Esophagus squamous epithelium (tissue), 5 donors: Measurements from ENCODE around the gene FBXO2. TPM values are rescaled to one million over a fixed set of nuclear protein-coding genes. Genes with fewer than 3 reads are reported as not detected.

Source experiments
- DNase-seq: peaks from one replicate; lab custom pipeline; 2025; lab: John Stamatoyannopoulos, UW
- H3K27ac ChIP-seq, 4 donors: fragments of 200-600 bp; sonication (generic); one replicate each; pipeline ENCODE4 v1.5.1; 2016 to 2019; ENCODE audit warnings: mild to moderate bottlenecking in 1 of 4
- H3K27me3 ChIP-seq, 4 donors: fragments of 200-600 bp; sonication (generic); 1 replicate in 3 of 4; 2 replicates in 1 of 4; pipeline versions ENCODE4 v1.5.1 to v1.6.0; 2017 to 2021; ENCODE audit warnings: antibody characterized with exemption in 1 of 4
- H3K36me3 ChIP-seq, 3 donors: fragments of 200-600 bp; sonication (generic); one replicate each; pipeline ENCODE4 v1.5.1; 2016 to 2019
- H3K4me1 ChIP-seq, 3 donors: fragments of 200-600 bp; sonication (generic); one replicate each; pipeline ENCODE4 v1.5.1; 2017 to 2019
- H3K4me3 ChIP-seq, 4 donors: fragments of 200-600 bp; sonication (generic); 1 replicate in 3 of 4; 2 replicates in 1 of 4; pipeline ENCODE4 v1.5.1; 2016 to 2019; ENCODE audit warnings: mild to moderate bottlenecking in 2 of 4, moderate library complexity in 1 of 4
- H3K9me3 ChIP-seq, 3 donors: fragments of 200-600 bp; sonication (generic); one replicate each; pipeline ENCODE4 v1.5.1; 2016 to 2019
- CTCF ChIP-seq, 6 experiments: fragments of 450-650 bp in 4 of 6; fragments of 200-600 bp in 2 of 6; sonication (generic) in 2 of 6; IDR thresholded peaks; one replicate each; pipeline ENCODE4 v1.5.1; 2016 to 2019; ENCODE audit warnings: antibody characterized with exemption in 6 of 6, mild to moderate bottlenecking in 4 of 6, moderate library complexity in 4 of 6
- POLR2A ChIP-seq, 4 donors: fragments of 450-650 bp; IDR thresholded peaks; one replicate each; pipeline ENCODE4 v1.6.1; 2017; ENCODE audit warnings: antibody characterized with exemption in 4 of 4, mild to moderate bottlenecking in 4 of 4, moderate library complexity in 3 of 4
- WGBS, 2 donors: methylation state at CpG; one replicate each; pipeline ENCODE4 v1.1.5; 2018; 5-methylcytosine and 5-hydroxymethylcytosine counted together
- intact Hi-C: fragments of 100-400 bp; cut with DNase I; formaldehyde crosslinking; loops from one replicate; pipeline ENCODE4 v1.15.0; 2022
- total RNA-seq, 4 donors: library from RNA; depleted of rRNA; stranded (reverse); fragments of >200 nt; gene quantifications; one replicate each; pipeline ENCODE4 v1.1.0, GENCODE V29; 2016
- donor health status: DM: yes; HTN: yes; CAD: no.

The FBXO2 gene
- 10 to 100 TPM in 1 of 4 donors, 1 to 10 TPM in 3; 2.6 to 13.6 (median 8.0) TPM for total RNA-seq

- H3K9me3 ChIP-seq: no peaks in the 10 kb centered on the region
- H3K27me3 ChIP-seq: peaks cover 0 to 19% (median 0%) of the 10 kb centered on the region in 4 donors
- H3K27ac ChIP-seq: peak within 1 kb of the TSS; percentile 78 to 80 (median 80)
- DNase-seq: no peak
- H3K4me3 ChIP-seq: peak within 1 kb of the TSS; percentile 53 to 85 (median 78)
- peaks cover 0 to 27% (median 7%) of the 10 kb centered on the region in 3 donors for H3K36me3 ChIP-seq
- H3K4me1 ChIP-seq: peaks cover 12 to 47% (median 14%) of the 10 kb centered on the region in 3 donors
- no peak for TF ChIP-seq POLR2A (IDR thresholded peaks at IDR 0.05)
- WGBS, 2 donors: no CpG with 5 or more reads among the region's 94 CpGs
- intact Hi-C loops: loop anchor here (5.0 kb wide), 1 partner anchor 68 kb away; no protein-coding TSS in a partner anchor
These were observed at the start of gene FBXO2, which contains the start of gene FBXO44 for GRCh38 chr1:11654137-11654938. Gene FBXO2 (minus strand): TSS chr1:11654429. CDS start chr1:11654340, 89 bp downstream. Gene FBXO44 (plus strand): TSS chr1:11654877. CDS start chr1:11655836, 959 bp downstream.

- Histone ChIP-seq H3K27ac (no peak overlapping the region), H3K4me1 (peaks cover 6 to 19% (median 10%) of the 10 kb centered on the region in 3 donors), H3K9me3 (no peaks in the 10 kb centered on the region), H3K4me3 (no peak overlapping the region), H3K27me3 (peaks cover 0 to 79% (median 0%) of the 10 kb centered on the region in 4 donors), H3K36me3 (no peaks in the 10 kb centered on the region)
- no peak for DNase-seq
- TF ChIP-seq CTCF (IDR thresholded peaks at IDR 0.05) (no peak), POLR2A (IDR thresholded peaks at IDR 0.05) (no peak)
- 48 to 65% methylated on average over 7 to 8 of the region's 8 CpGs for WGBS, 2 donors
- intact Hi-C loops: no loop called here
These were observed 49.3 kb upstream of the FBXO2 start for GRCh38 chr1:11703357-11704193.

- peak overlapping the region in 1 of 4 donors; percentile 28 for H3K4me3 ChIP-seq
These were observed 48.0 kb upstream of the FBXO2 start for GRCh38 chr1:11701981-11702803.

GRCh38 chr1:11701551-11701961 is 47.3 kb upstream of the FBXO2 start:
- H3K4me3 ChIP-seq: peak overlapping the region in 1 of 4 donors; percentile 28
- TF ChIP-seq POLR2A (IDR thresholded peaks at IDR 0.05) (no peak), CTCF (IDR thresholded peaks at IDR 0.05) (no peak)
- WGBS, 2 donors: 20 to 42% methylated on average over 2 to 6 of the region's 15 CpGs
- intact Hi-C loops: no loop called here
- H3K9me3 ChIP-seq: no peaks in the 10 kb centered on the region
- H3K27ac ChIP-seq: no peak overlapping the region
- no peaks in the 10 kb centered on the region for H3K36me3 ChIP-seq
- peaks cover 0 to 93% (median 0%) of the 10 kb centered on the region in 4 donors for H3K27me3 ChIP-seq
- peaks cover 6 to 13% (median 10%) of the 10 kb centered on the region in 3 donors for H3K4me1 ChIP-seq
- no peak for DNase-seq

More at GRCh38 chr1:11701981-11702803, 48.0 kb upstream of the FBXO2 start:
- intact Hi-C loops: no loop called here
- WGBS, 2 donors: 52 to 56% methylated on average over 14 to 15 of the region's 15 CpGs
- Histone ChIP-seq H3K9me3 (no peaks in the 10 kb centered on the region), H3K36me3 (no peaks in the 10 kb centered on the region), H3K4me1 (peaks cover 6 to 13% (median 10%) of the 10 kb centered on the region in 3 donors), H3K27me3 (peaks cover 0 to 88% (median 0%) of the 10 kb centered on the region in 4 donors), H3K27ac (no peak overlapping the region)
- TF ChIP-seq CTCF (IDR thresholded peaks at IDR 0.05) (no peak), POLR2A (IDR thresholded peaks at IDR 0.05) (no peak)
- no peak for DNase-seq
